ENCODE measurements around the gene SPATC1L.
A peak's percentile ranks its signal among the peaks of the same experiment; 100 is the strongest.

Gene SPATC1L

GRCh38 chr21:46157987-46158451, 26.2 kb downstream of the SPATC1L start:
- no peaks in the 10 kb centered on the region for H3K36me3 ChIP-seq (ENCODE audit: control insufficient read depth in 2 of 2, insufficient read depth in 1 of 2, low read length in 2 of 2)
- no peaks in the 10 kb centered on the region for H3K4me1 ChIP-seq (ENCODE audit: control insufficient read depth, insufficient read depth, low read length)
- H3K9me3 ChIP-seq (ENCODE audit: control insufficient read depth, insufficient read depth, low read depth, low read length), result no peaks in the 10 kb centered on the region
- ChIA-PET POLR2A (interaction anchor here (0.7 kb wide), 1 partner anchor 71 kb away, joined by 3 read pairs; the partner anchor contains the start of gene LSS), CTCF (interaction anchor here (0.6 to 0.9 kb wide), 3 partner anchors 11 to 50 kb away, joined by 4 read pairs; no protein-coding TSS in a partner anchor)
- H3K27ac ChIP-seq (ENCODE audit: extremely low read depth, low read depth, low read length), result no peak overlapping the region
- no peak overlapping the region for H3K4me3 ChIP-seq (ENCODE audit: low read depth, low read length)
- TF ChIP-seq ZBTB26 (tag by site-specific recombination; optimal IDR thresholded peaks at IDR 0.05) (no peak), ZNF24 (tag by site-specific recombination; IDR thresholded peaks at IDR 0.05) (no peak), ZSCAN23 (tag by site-specific recombination; IDR thresholded peaks at IDR 0.05) (no peak)

GRCh38 chr21:46157396-46157986, 26.8 kb downstream of the SPATC1L start:
- Histone ChIP-seq H3K4me1 (ENCODE audit: control insufficient read depth, insufficient read depth, low read length) (no peaks in the 10 kb centered on the region), H3K27ac (ENCODE audit: extremely low read depth, low read depth, low read length) (no peak overlapping the region), H3K4me3 (ENCODE audit: low read depth, low read length) (no peak overlapping the region), H3K36me3 (ENCODE audit: control insufficient read depth in 2 of 2, insufficient read depth in 1 of 2, low read length in 2 of 2) (no peaks in the 10 kb centered on the region), H3K9me3 (ENCODE audit: control insufficient read depth, insufficient read depth, low read depth, low read length) (no peaks in the 10 kb centered on the region)
- CTCF ChIA-PET, result interaction anchor here (0.9 kb wide), 1 partner anchor 14 kb away, joined by 4 read pairs; no protein-coding TSS in a partner anchor
- POLR2A ChIA-PET, result interaction anchor here (0.7 kb wide), 1 partner anchor 71 kb away, joined by 3 read pairs; the partner anchor contains the start of gene LSS
- TF ChIP-seq ZNF266 (tag by site-specific recombination; IDR thresholded peaks at IDR 0.05; ENCODE audit: low read depth) (no peak), CTCF (tag by site-specific recombination; IDR thresholded peaks at IDR 0.05) (no peak), BCL11A (tag by site-specific recombination; IDR thresholded peaks at IDR 0.05; ENCODE audit: low read depth) (no peak), GLIS2 (tag by site-specific recombination; IDR thresholded peaks at IDR 0.05) (0 out of 2 replicates have a peak, but pooled peaks have one; percentile 8), MYNN (tag by site-specific recombination; IDR thresholded peaks at IDR 0.05; ENCODE audit: borderline replicate concordance) (no peak), REPIN1 (tag by site-specific recombination; IDR thresholded peaks at IDR 0.05; ENCODE audit: low read depth) (no peak), KLF10 (tag by site-specific recombination; IDR thresholded peaks at IDR 0.05) (no peak), ZNF610 (tag by site-specific recombination; IDR thresholded peaks at IDR 0.05; ENCODE audit: borderline replicate concordance) (no peak)

- H3K9me3 ChIP-seq (ENCODE audit: control insufficient read depth, insufficient read depth, low read depth, low read length), result no peaks in the 10 kb centered on the region
- no peak for TF ChIP-seq ZNF423 (tag by site-specific recombination; IDR thresholded peaks at IDR 0.05)
- no peak for TF ChIP-seq ZSCAN30 (tag by site-specific recombination; IDR thresholded peaks at IDR 0.05)
- TF ChIP-seq HOXD13 (CRISPR knock-in tag; IDR thresholded peaks at IDR 0.05; ENCODE audit: borderline replicate concordance), result no peak
- H3K36me3 ChIP-seq (ENCODE audit: control insufficient read depth in 2 of 2, insufficient read depth in 1 of 2, low read length in 2 of 2), result no peaks in the 10 kb centered on the region
- no peak overlapping the region for H3K4me3 ChIP-seq (ENCODE audit: low read depth, low read length)
- H3K27ac ChIP-seq (ENCODE audit: extremely low read depth, low read depth, low read length), result no peak overlapping the region
- H3K4me1 ChIP-seq (ENCODE audit: control insufficient read depth, insufficient read depth, low read length), result no peaks in the 10 kb centered on the region
- ChIA-PET CTCF (no interaction called here), POLR2A (no interaction called here)
Observed at GRCh38 chr21:46156678-46157077, 27.6 kb downstream of the SPATC1L start.

GRCh38 chr21:46156378-46156645, 27.9 kb downstream of the SPATC1L start:
- POLR2A ChIA-PET, result no interaction called here
- no peak for TF ChIP-seq ZNF621 (tag by site-specific recombination; IDR thresholded peaks at IDR 0.05)
- TF ChIP-seq ZNF37A (tag by site-specific recombination; IDR thresholded peaks at IDR 0.05), result no peak
- no peak for TF ChIP-seq OSR2 (tag by site-specific recombination; IDR thresholded peaks at IDR 0.05)
- TF ChIP-seq ZBTB17 (tag by site-specific recombination; IDR thresholded peaks at IDR 0.05), result no peak
- TF ChIP-seq ZNF677 (tag by site-specific recombination; IDR thresholded peaks at IDR 0.05), result no peak
- TF ChIP-seq ZXDB (tag by site-specific recombination; IDR thresholded peaks at IDR 0.05), result no peak
- no peak for TF ChIP-seq ZNF785 (tag by site-specific recombination; IDR thresholded peaks at IDR 0.05)
- no peak for TF ChIP-seq PRDM1 (tag by site-specific recombination; IDR thresholded peaks at IDR 0.05)
- TF ChIP-seq ZNF266 (tag by site-specific recombination; IDR thresholded peaks at IDR 0.05; ENCODE audit: low read depth), result no peak
- no peak for TF ChIP-seq ZNF549 (tag by site-specific recombination; IDR thresholded peaks at IDR 0.05)
- Histone ChIP-seq H3K4me3 (ENCODE audit: low read depth, low read length) (no peak overlapping the region), H3K36me3 (ENCODE audit: control insufficient read depth in 2 of 2, insufficient read depth in 1 of 2, low read length in 2 of 2) (no peaks in the 10 kb centered on the region), H3K4me1 (ENCODE audit: control insufficient read depth, insufficient read depth, low read length) (no peaks in the 10 kb centered on the region), H3K9me3 (ENCODE audit: control insufficient read depth, insufficient read depth, low read depth, low read length) (no peaks in the 10 kb centered on the region), H3K27ac (ENCODE audit: extremely low read depth, low read depth, low read length) (no peak overlapping the region)
- CTCF ChIA-PET, result no interaction called here

Measured in HEK293 (cell line).